ENCODE results near the gene NUP153.

Gene NUP153

DNA sequence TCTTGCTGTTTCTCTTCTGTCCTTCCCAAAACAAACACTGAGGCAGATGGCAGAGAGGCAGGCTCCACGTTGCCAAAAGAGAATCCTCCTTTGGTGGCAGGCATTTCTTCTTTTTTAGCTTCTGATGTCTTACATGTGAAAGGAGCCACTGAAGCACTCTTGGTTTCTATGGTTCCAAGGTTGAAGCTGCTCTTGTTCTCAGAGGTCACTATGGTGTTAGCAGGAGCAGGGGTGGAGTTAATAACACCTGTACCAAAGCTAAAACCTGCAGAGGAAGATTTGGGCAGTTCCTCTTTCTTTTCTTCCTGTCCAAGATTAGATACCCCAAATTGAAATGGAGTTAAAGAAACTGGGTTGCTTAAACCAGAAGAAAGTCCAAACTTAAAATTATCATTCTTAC, 77.9 kb downstream of the NUP153 start:
- TF ChIP-seq, protein P1, sequence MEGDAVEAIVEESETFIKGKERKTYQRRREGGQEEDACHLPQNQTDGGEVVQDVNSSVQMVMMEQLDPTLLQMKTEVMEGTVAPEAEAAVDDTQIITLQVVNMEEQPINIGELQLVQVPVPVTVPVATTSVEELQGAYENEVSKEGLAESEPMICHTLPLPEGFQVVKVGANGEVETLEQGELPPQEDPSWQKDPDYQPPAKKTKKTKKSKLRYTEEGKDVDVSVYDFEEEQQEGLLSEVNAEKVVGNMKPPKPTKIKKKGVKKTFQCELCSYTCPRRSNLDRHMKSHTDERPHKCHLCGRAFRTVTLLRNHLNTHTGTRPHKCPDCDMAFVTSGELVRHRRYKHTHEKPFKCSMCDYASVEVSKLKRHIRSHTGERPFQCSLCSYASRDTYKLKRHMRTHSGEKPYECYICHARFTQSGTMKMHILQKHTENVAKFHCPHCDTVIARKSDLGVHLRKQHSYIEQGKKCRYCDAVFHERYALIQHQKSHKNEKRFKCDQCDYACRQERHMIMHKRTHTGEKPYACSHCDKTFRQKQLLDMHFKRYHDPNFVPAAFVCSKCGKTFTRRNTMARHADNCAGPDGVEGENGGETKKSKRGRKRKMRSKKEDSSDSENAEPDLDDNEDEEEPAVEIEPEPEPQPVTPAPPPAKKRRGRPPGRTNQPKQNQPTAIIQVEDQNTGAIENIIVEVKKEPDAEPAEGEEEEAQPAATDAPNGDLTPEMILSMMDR (IDR thresholded peaks at IDR 0.05; ENCODE audit: borderline replicate concordance, insufficient read depth, low read depth, low read length), result no peak
- H3K4me3 ChIP-seq (ENCODE audit: low read depth, low read length), result no peak overlapping the region

GRCh38 chr6:17624396-17624795, 82.3 kb downstream of the NUP153 start:
- TF ChIP-seq, protein P1 (IDR thresholded peaks at IDR 0.05; ENCODE audit: borderline replicate concordance, insufficient read depth, low read depth, low read length), result no peak
- H3K4me3 ChIP-seq (ENCODE audit: low read depth, low read length), result no peak overlapping the region

DNA sequence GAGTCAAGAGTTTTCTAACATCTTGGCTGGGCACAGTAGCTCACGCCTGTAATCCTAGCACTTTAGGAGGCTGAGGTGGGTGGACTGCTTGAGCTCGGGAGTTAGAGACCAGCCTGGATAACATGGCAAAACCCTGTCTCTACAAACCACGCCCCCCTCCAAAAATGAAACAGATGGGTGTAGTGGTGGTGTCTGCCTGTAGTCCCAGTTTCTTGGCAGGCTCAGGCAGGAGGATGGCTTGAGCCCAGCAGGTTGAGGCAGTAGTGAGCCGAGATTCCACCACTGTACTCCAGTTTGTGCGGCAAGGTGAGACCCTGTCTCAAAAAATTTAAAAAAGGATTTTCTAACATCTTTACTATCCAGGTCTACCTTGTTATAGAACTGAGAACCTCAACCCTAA, 84.6 kb downstream of the NUP153 start:
- no peak overlapping the region for H3K4me3 ChIP-seq (ENCODE audit: low read depth, low read length)
- TF ChIP-seq, protein P1 (IDR thresholded peaks at IDR 0.05; ENCODE audit: borderline replicate concordance, insufficient read depth, low read depth, low read length), result no peak

- TF ChIP-seq, protein P1 (IDR thresholded peaks at IDR 0.05; ENCODE audit: borderline replicate concordance, insufficient read depth, low read depth, low read length), result no peak
- no peak overlapping the region for H3K4me3 ChIP-seq (ENCODE audit: low read depth, low read length)
Observed at GRCh38 chr6:17621003-17621402, 85.7 kb downstream of the NUP153 start.

- TF ChIP-seq, protein P1 (IDR thresholded peaks at IDR 0.05; ENCODE audit: borderline replicate concordance, insufficient read depth, low read depth, low read length), result no peak
- H3K4me3 ChIP-seq (ENCODE audit: low read depth, low read length), result no peak overlapping the region
Observed at GRCh38 chr6:17615794-17616193, 90.9 kb downstream of the NUP153 start.

- TF ChIP-seq, protein P1 (IDR thresholded peaks at IDR 0.05; ENCODE audit: borderline replicate concordance, insufficient read depth, low read depth, low read length), result no peak
- H3K4me3 ChIP-seq (ENCODE audit: low read depth, low read length), result no peak overlapping the region
Observed at GRCh38 chr6:17612048-17612447, 94.7 kb downstream of the NUP153 start.

GRCh38 chr6:17610835-17611234, 95.9 kb downstream of the NUP153 start:
- no peak overlapping the region for H3K4me3 ChIP-seq (ENCODE audit: low read depth, low read length)
- TF ChIP-seq, protein P1 (IDR thresholded peaks at IDR 0.05; ENCODE audit: borderline replicate concordance, insufficient read depth, low read depth, low read length), result no peak
